Heart right ventricle (tissue), 16 donors: ENCODE results near the gene TBC1D22A. TPM values are rescaled to one million over a fixed set of nuclear protein-coding genes. Genes with fewer than 3 reads are reported as not detected.

ENCODE experiments used
- ATAC-seq, 8 donors: fragments of 200-7000 bp; cut with Tn5 transposase; one replicate each; pipeline ENCODE4 v1.9.1; 2020; ENCODE audit warnings: mild to moderate bottlenecking in 8 of 8, moderate library complexity in 8 of 8, moderate number of reproducible peaks in 1 of 8
- DNase-seq, 2 donors: peaks; one replicate each; pipeline ENCODE4 v3.0.0-alpha.2; 2020
- H3K27ac ChIP-seq, 10 donors: fragments of 200-600 bp; sonication (generic) in 2 of 10; one replicate each; pipeline versions ENCODE4 v1.5.0 to v1.8.0; 2020 to 2022; ENCODE audit warnings: mild to moderate bottlenecking in 3 of 10
- H3K27me3 ChIP-seq, 7 donors: fragments of 200-600 bp; one replicate each; pipeline ENCODE4 v1.8.0; 2021 to 2022; ENCODE audit warnings: mild to moderate bottlenecking in 2 of 7
- H3K36me3 ChIP-seq, 9 donors: fragments of 200-600 bp; sonication (generic) in 1 of 9; one replicate each; pipeline versions ENCODE4 v1.5.0 to v1.8.0; 2020 to 2022; ENCODE audit warnings: mild to moderate bottlenecking in 2 of 9
- H3K4me1 ChIP-seq, 9 donors: fragments of 200-600 bp; sonication (generic) in 1 of 9; one replicate each; pipeline versions ENCODE4 v1.5.0 to v1.8.0; 2020 to 2022; ENCODE audit warnings: mild to moderate bottlenecking in 4 of 9
- H3K4me3 ChIP-seq, 10 donors: fragments of 200-600 bp; sonication (generic) in 2 of 10; one replicate each; pipeline versions ENCODE4 v1.5.0 to v1.8.0; 2020 to 2022; ENCODE audit warnings: mild to moderate bottlenecking in 7 of 10, moderate library complexity in 2 of 10
- H3K9me3 ChIP-seq, 11 donors: fragments of 200-600 bp in 10 of 11; sonication (generic) in 2 of 11; one replicate each; pipeline versions ENCODE4 v1.5.0 to v1.8.0; 2013 to 2022; ENCODE audit warnings: mild to moderate bottlenecking in 2 of 11, control low read depth in 1 of 11, moderate library complexity in 1 of 11
- CTCF ChIP-seq, 9 donors: fragments of 200-600 bp; sonication (generic) in 2 of 9; IDR thresholded peaks; one replicate each; pipeline versions ENCODE4 v1.5.0 to v1.8.0; 2021 to 2022; ENCODE audit warnings: antibody characterized with exemption in 9 of 9, mild to moderate bottlenecking in 5 of 9, moderate library complexity in 1 of 9
- WGBS, 2 donors: extraction: QIAGEN DNeasy Blood & Tissue Kit; methylation state at CpG; one replicate each; pipeline ENCODE4 v1.1.7; 2013; ENCODE audit warnings: inconsistent platforms in 1 of 2; 5-methylcytosine and 5-hydroxymethylcytosine counted together
- intact Hi-C, 10 donors: fragments of 100-400 bp; cut with DNase I; formaldehyde crosslinking; loops; one replicate each; pipeline versions ENCODE4 v1.11.1 to v1.14.2; 2022
- polyA plus RNA-seq, 2 donors: library from polyadenylated mRNA; stranded (reverse); fragments of 200-250 nt; gene quantifications; one replicate each; pipeline ENCODE4 v1.2.3, GENCODE V29; 2013
- total RNA-seq, 10 donors: library from RNA; stranded (reverse); fragmentation: NEBNext Ultra II Directional in 3 of 10; extraction: Animal tissue kit (Norgen Biotek cat#: 25700) in 3 of 10; gene quantifications; one replicate each; pipeline versions ENCODE4 v1.2.1 to v1.2.4, GENCODE V29; 2021 to 2023
- donor health status: Arrhythmogenic right ventricular cardiomyopathy.
- donor health status: ischemic (EF 13 %, LVEDD 7.1; RV severe dilation, severe dysfunction).
- donor health status: healthy with polysubstance abuse.
- donor health status: DM: no; HTN: yes; CAD: no.
- donor health status: DM: no; HTN: no; CAD: no.
- donor health status: ischemic (EF 25% LVEDD 6.9; RV normal size, moderate dysfunction).
- donor health status: ischemic (EF 25% LVEDD 5.7; RV mildly dilated, moderate dysfunction).
- donor health status: healthy.
- donor health status: DM: yes; HTN: yes; CAD: no.
- donor health status: Ischemic cardiomyopathy.
- donor health status: ischemic (EF 35%, LVEDD 5.7; RV mildly dilated, moderate dysfunction).
- donor health status: nonischemic (EF 11% LVEDD 7.7; RV severe dilation, severe dysfunction).
- donor health status: DM: yes; HTN: yes; CAD: no.
- donor health status: PGD.
- donor health status: ischemic (EF 29% LVEDD 5.4; RV normal size, mild dysfunction).
- donor health status: nonischemic (EF 23%, LVEDD 6.1; RV moderate dilation, normal function).

TBC1D22A gene
- total and polyA plus RNA-seq, 12 donors: 7.2 to 27.9 (median 17.9) TPM

DNA sequence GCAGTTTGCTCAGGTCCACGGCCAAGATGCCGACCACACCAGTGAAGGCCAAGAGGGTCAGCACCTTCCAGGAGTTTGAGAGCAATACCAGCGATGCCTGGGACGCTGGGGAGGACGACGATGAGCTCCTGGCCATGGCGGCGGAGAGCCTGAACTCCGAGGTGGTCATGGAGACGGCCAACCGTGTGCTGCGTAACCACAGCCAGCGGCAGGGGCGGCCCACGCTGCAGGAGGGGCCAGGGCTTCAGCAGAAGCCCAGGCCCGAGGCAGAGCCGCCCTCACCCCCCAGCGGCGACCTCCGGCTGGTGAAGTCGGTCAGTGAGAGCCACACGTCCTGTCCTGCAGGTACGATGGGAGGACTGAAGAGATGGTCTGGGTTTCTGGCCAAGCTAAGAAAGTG is 31.0 kb downstream of the TBC1D22A start:
- intact Hi-C loops: loop anchor here in 2 of 10 donors (10.0 kb wide), 1 partner anchor 1701 kb away; no protein-coding TSS in a partner anchor
- no peak overlapping the region for H3K27ac ChIP-seq
- DNase-seq: no peak

GRCh38 chr22:46794067-46794466 is 31.6 kb downstream of the TBC1D22A start:
- DNase-seq (no peak), ATAC-seq (no peak)
- Histone ChIP-seq H3K27me3 (no peaks in the 10 kb centered on the region), H3K4me3 (no peak overlapping the region), H3K9me3 (no peaks in the 10 kb centered on the region), H3K27ac (no peak overlapping the region), H3K36me3 (peaks cover 0 to 67% (median 33%) of the 10 kb centered on the region in 9 donors), H3K4me1 (peaks cover 0 to 54% (median 36%) of the 10 kb centered on the region in 9 donors)
- intact Hi-C loops: loop anchor here in 2 of 10 donors (10.0 kb wide), 1 partner anchor 1701 kb away; no protein-coding TSS in a partner anchor
- WGBS, 2 donors: 91 to 95% methylated on average over 12 of the region's 12 CpGs
- no peak for TF ChIP-seq CTCF (IDR thresholded peaks at IDR 0.05)

More for the DNA sequence above, 31.0 kb downstream of the TBC1D22A start:
- no peak overlapping the region for H3K4me3 ChIP-seq
- no peak for ATAC-seq
- no peaks in the 10 kb centered on the region for H3K27me3 ChIP-seq
- no peak for TF ChIP-seq CTCF (IDR thresholded peaks at IDR 0.05)
- H3K9me3 ChIP-seq: no peaks in the 10 kb centered on the region
- 96 to 97% methylated on average over 23 of the region's 23 CpGs for WGBS, 2 donors
- peaks cover 0 to 55% (median 35%) of the 10 kb centered on the region in 9 donors for H3K4me1 ChIP-seq
- peaks cover 0 to 66% (median 33%) of the 10 kb centered on the region in 9 donors for H3K36me3 ChIP-seq

GRCh38 chr22:46794491-46794890 is 32.0 kb downstream of the TBC1D22A start:
- H3K36me3 ChIP-seq: peaks cover 0 to 71% (median 33%) of the 10 kb centered on the region in 9 donors
- DNase-seq (no peak), ATAC-seq (no peak)
- no peak for TF ChIP-seq CTCF (IDR thresholded peaks at IDR 0.05)
- H3K27me3 ChIP-seq: no peaks in the 10 kb centered on the region
- 96 to 97% methylated on average over 12 of the region's 12 CpGs for WGBS, 2 donors
- H3K4me3 ChIP-seq: no peak overlapping the region
- no peaks in the 10 kb centered on the region for H3K9me3 ChIP-seq
- H3K4me1 ChIP-seq: peaks cover 0 to 54% (median 35%) of the 10 kb centered on the region in 9 donors
- H3K27ac ChIP-seq: no peak overlapping the region
- intact Hi-C loops: loop anchor here in 2 of 10 donors (10.0 kb wide), 1 partner anchor 1700 kb away; no protein-coding TSS in a partner anchor

DNA sequence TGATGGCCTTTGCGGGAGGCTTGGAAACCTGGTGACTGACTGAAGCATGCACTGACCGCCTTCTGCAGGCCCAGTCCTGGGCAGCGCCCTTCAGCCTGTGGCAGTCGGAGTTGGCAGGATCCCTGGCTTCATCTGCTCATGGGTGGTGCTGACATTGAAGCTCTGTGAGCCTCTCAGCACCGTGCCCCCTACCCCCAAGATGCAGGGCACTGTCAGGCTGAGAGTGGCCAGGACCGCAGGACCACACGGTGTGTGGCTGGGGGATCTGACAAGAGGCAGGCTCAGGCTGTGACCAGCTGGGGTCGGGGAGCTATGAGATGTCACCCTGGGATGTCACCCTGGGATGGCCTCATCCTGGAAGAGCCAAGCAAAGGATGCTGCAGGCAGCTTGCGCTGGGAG is 32.7 kb downstream of the TBC1D22A start:
- Histone ChIP-seq H3K4me3 (no peak overlapping the region), H3K4me1 (peaks cover 0 to 48% (median 34%) of the 10 kb centered on the region in 9 donors), H3K27ac (no peak overlapping the region), H3K9me3 (no peaks in the 10 kb centered on the region), H3K27me3 (no peaks in the 10 kb centered on the region), H3K36me3 (peaks cover 0 to 78% (median 33%) of the 10 kb centered on the region in 9 donors)
- no peak for DNase-seq
- whole genome bisulfite sequencing, 2 donors: 77 to 83% methylated on average over 9 of the region's 9 CpGs
- intact Hi-C loops: loop anchor here in 6 of 10 donors (5.0 to 10.0 kb wide), 4 partner anchors 38 to 1700 kb away; no protein-coding TSS in a partner anchor
- peak in 1 of 8 donors; percentile 6 for ATAC-seq
- no peak for TF ChIP-seq CTCF (IDR thresholded peaks at IDR 0.05)
